ENCODE results near the gene PVRIG. TPM values are rescaled to one million over a fixed set of nuclear protein-coding genes. Genes with fewer than 3 reads are reported as not detected.
"Not testable (repeated sequence)": the region's sequence is repeated elsewhere in the genome, so short reads cannot be mapped to it uniquely, and the experiment has no call there.

PVRIG gene
- total RNA-seq, 1 donor, result not detected

GRCh38 chr7:100221231-100221718, 1.5 kb downstream of the PVRIG start:
- Histone ChIP-seq H3K9me3 (ENCODE audit: low read depth, low read length) (no peaks in the 10 kb centered on the region), H3K4me2 (ENCODE audit: insufficient read depth, low read length) (no peak overlapping the region), H3K27ac (ENCODE audit: low read depth, low read length) (no peak overlapping the region), H3K4me3 (ENCODE audit: insufficient read depth, low read length) (no peak overlapping the region), H4K20me1 (ENCODE audit: insufficient read depth, low read length) (no peaks in the 10 kb centered on the region), H3K79me2 (ENCODE audit: insufficient read depth, low read length) (no peaks in the 10 kb centered on the region), H2AFZ (ENCODE audit: low read length) (no peak overlapping the region), H3K36me3 (ENCODE audit: insufficient read depth, low read length) (no peaks in the 10 kb centered on the region), H3K27me3 (ENCODE audit: insufficient read depth, low read length) (no peaks in the 10 kb centered on the region), H3K4me1 (ENCODE audit: insufficient read depth, low read length) (no peaks in the 10 kb centered on the region)
- no peak for TF ChIP-seq CTCF (IDR thresholded peaks at IDR 0.05; ENCODE audit: extremely low read depth, low read depth, low read length)
- no peak for DNase-seq (ENCODE audit: insufficient read length, low spot score, missing footprints)

GRCh38 chr7:100221767-100222444, 2.2 kb downstream of the PVRIG start:
- H3K4me1 ChIP-seq (ENCODE audit: insufficient read depth, low read length), result no peaks in the 10 kb centered on the region
- H3K9me3 ChIP-seq (ENCODE audit: low read depth, low read length), result no peaks in the 10 kb centered on the region
- H3K79me2 ChIP-seq (ENCODE audit: insufficient read depth, low read length), result no peaks in the 10 kb centered on the region
- DNase-seq (ENCODE audit: insufficient read length, low spot score, missing footprints), result no peak
- no peaks in the 10 kb centered on the region for H3K36me3 ChIP-seq (ENCODE audit: insufficient read depth, low read length)
- H4K20me1 ChIP-seq (ENCODE audit: insufficient read depth, low read length), result no peaks in the 10 kb centered on the region
- no peak overlapping the region for H3K4me3 ChIP-seq (ENCODE audit: insufficient read depth, low read length)
- H3K27ac ChIP-seq (ENCODE audit: low read depth, low read length), result no peak overlapping the region
- no peak for TF ChIP-seq CTCF (IDR thresholded peaks at IDR 0.05; ENCODE audit: extremely low read depth, low read depth, low read length)
- no peaks in the 10 kb centered on the region for H3K27me3 ChIP-seq (ENCODE audit: insufficient read depth, low read length)
- no peak overlapping the region for H2AFZ ChIP-seq (ENCODE audit: low read length)
- no peak overlapping the region for H3K4me2 ChIP-seq (ENCODE audit: insufficient read depth, low read length)

- no peak for TF ChIP-seq CTCF (IDR thresholded peaks at IDR 0.05; ENCODE audit: extremely low read depth, low read depth, low read length)
These were observed 2.8 kb downstream of the PVRIG start for GRCh38 chr7:100222445-100223132.

GRCh38 chr7:100223376-100223927, 3.7 kb downstream of the PVRIG start:
- DNase-seq (ENCODE audit: insufficient read length, low spot score, missing footprints); H3K4me3 ChIP-seq (ENCODE audit: insufficient read depth, low read length); H3K4me1 ChIP-seq (ENCODE audit: insufficient read depth, low read length); H4K20me1 ChIP-seq (ENCODE audit: insufficient read depth, low read length); H3K4me2 ChIP-seq (ENCODE audit: insufficient read depth, low read length); H3K27ac ChIP-seq (ENCODE audit: low read depth, low read length); H3K27me3 ChIP-seq (ENCODE audit: insufficient read depth, low read length); H3K79me2 ChIP-seq (ENCODE audit: insufficient read depth, low read length); H3K9me3 ChIP-seq (ENCODE audit: low read depth, low read length); H2AFZ ChIP-seq (ENCODE audit: low read length); H3K36me3 ChIP-seq (ENCODE audit: insufficient read depth, low read length): not testable (repeated sequence)

More at GRCh38 chr7:100222445-100223132, 2.8 kb downstream of the PVRIG start:
- H3K79me2 ChIP-seq (ENCODE audit: insufficient read depth, low read length), result no peaks in the 10 kb centered on the region
- no peaks in the 10 kb centered on the region for H3K4me1 ChIP-seq (ENCODE audit: insufficient read depth, low read length)
- H3K4me3 ChIP-seq (ENCODE audit: insufficient read depth, low read length), result no peak overlapping the region
- H3K36me3 ChIP-seq (ENCODE audit: insufficient read depth, low read length), result no peaks in the 10 kb centered on the region
- no peaks in the 10 kb centered on the region for H4K20me1 ChIP-seq (ENCODE audit: insufficient read depth, low read length)
- H3K27ac ChIP-seq (ENCODE audit: low read depth, low read length), result no peak overlapping the region
- H3K4me2 ChIP-seq (ENCODE audit: insufficient read depth, low read length), result no peak overlapping the region
- DNase-seq (ENCODE audit: insufficient read length, low spot score, missing footprints), result no peak
- no peaks in the 10 kb centered on the region for H3K27me3 ChIP-seq (ENCODE audit: insufficient read depth, low read length)
- no peak overlapping the region for H2AFZ ChIP-seq (ENCODE audit: low read length)
- H3K9me3 ChIP-seq (ENCODE audit: low read depth, low read length), result no peaks in the 10 kb centered on the region

- H2AFZ ChIP-seq (ENCODE audit: low read length); H3K4me3 ChIP-seq (ENCODE audit: insufficient read depth, low read length); H3K27me3 ChIP-seq (ENCODE audit: insufficient read depth, low read length); H3K4me2 ChIP-seq (ENCODE audit: insufficient read depth, low read length); H3K27ac ChIP-seq (ENCODE audit: low read depth, low read length); DNase-seq (ENCODE audit: insufficient read length, low spot score, missing footprints); H4K20me1 ChIP-seq (ENCODE audit: insufficient read depth, low read length); H3K79me2 ChIP-seq (ENCODE audit: insufficient read depth, low read length); H3K36me3 ChIP-seq (ENCODE audit: insufficient read depth, low read length); H3K4me1 ChIP-seq (ENCODE audit: insufficient read depth, low read length); H3K9me3 ChIP-seq (ENCODE audit: low read depth, low read length): not testable (repeated sequence)
These were observed 5.1 kb downstream of the PVRIG start for GRCh38 chr7:100224891-100225290.

- not testable (repeated sequence) for DNase-seq (ENCODE audit: insufficient read length, low spot score, missing footprints); H3K27me3 ChIP-seq (ENCODE audit: insufficient read depth, low read length); H3K36me3 ChIP-seq (ENCODE audit: insufficient read depth, low read length); H2AFZ ChIP-seq (ENCODE audit: low read length); H3K79me2 ChIP-seq (ENCODE audit: insufficient read depth, low read length); H3K4me1 ChIP-seq (ENCODE audit: insufficient read depth, low read length); H3K27ac ChIP-seq (ENCODE audit: low read depth, low read length); H4K20me1 ChIP-seq (ENCODE audit: insufficient read depth, low read length); H3K9me3 ChIP-seq (ENCODE audit: low read depth, low read length); H3K4me3 ChIP-seq (ENCODE audit: insufficient read depth, low read length); H3K4me2 ChIP-seq (ENCODE audit: insufficient read depth, low read length)
These were observed 15.0 kb downstream of the PVRIG start for GRCh38 chr7:100234660-100235317.

Measured in osteoblast (primary cell).